ENCODE data around the gene ARSG. TPM values are rescaled to one million over a fixed set of nuclear protein-coding genes. Genes with fewer than 3 reads are reported as not detected.

ARSG gene
- total RNA-seq, 1 donor from 2014 or later, result 19.6 TPM

- ChIA-PET POLR2A (no interaction called here), CTCF (no interaction called here)
- Mint-ChIP-seq H3K9me3 (no peaks in the 10 kb centered on the region), H3K4me1 (peaks cover 13% of the 10 kb centered on the region), H3K27ac (no peak overlapping the region), H3K36me3 (ENCODE audit: low read depth) (no peaks in the 10 kb centered on the region), H3K4me3 (no peak overlapping the region), H3K27me3 (no peaks in the 10 kb centered on the region)
- no peak for TF ChIP-seq CTCF (IDR thresholded peaks at IDR 0.05)
- intact Hi-C loops (cut with micrococcal nuclease), result no loop called here
- DNase-seq (no peak), ATAC-seq (ENCODE audit: low read depth) (no peak)
Measured at GRCh38 chr17:68296217-68297191, 5.2 kb downstream of the ARSG start.

GRCh38 chr17:68297195-68297594 lies 5.9 kb downstream of the ARSG start:
- intact Hi-C loops (cut with micrococcal nuclease), result no loop called here
- ATAC-seq (ENCODE audit: low read depth) (no peak), DNase-seq (no peak)
- Mint-ChIP-seq H3K27me3 (no peaks in the 10 kb centered on the region), H3K4me1 (peaks cover 10% of the 10 kb centered on the region), H3K9me3 (no peaks in the 10 kb centered on the region), H3K4me3 (no peak overlapping the region), H3K36me3 (ENCODE audit: low read depth) (no peaks in the 10 kb centered on the region), H3K27ac (no peak overlapping the region)
- no peak for TF ChIP-seq CTCF (IDR thresholded peaks at IDR 0.05)
- ChIA-PET POLR2A (no interaction called here), CTCF (no interaction called here)

GRCh38 chr17:68298601-68299000 lies 7.3 kb downstream of the ARSG start:
- ATAC-seq (ENCODE audit: low read depth) (no peak), DNase-seq (no peak)
- no peaks in the 10 kb centered on the region for H3K27me3 Mint-ChIP-seq
- peaks cover 3% of the 10 kb centered on the region for H3K4me1 Mint-ChIP-seq
- H3K36me3 Mint-ChIP-seq (ENCODE audit: low read depth), result no peaks in the 10 kb centered on the region
- POLR2A ChIA-PET, result interaction anchor here (0.7 kb wide), 1 partner anchor 17 kb away, joined by 9 read pairs; no protein-coding TSS in a partner anchor
- no peak for TF ChIP-seq CTCF (IDR thresholded peaks at IDR 0.05)
- H3K4me3 Mint-ChIP-seq, result no peak overlapping the region
- H3K27ac Mint-ChIP-seq, result no peak overlapping the region
- intact Hi-C loops (cut with micrococcal nuclease), result no loop called here
- H3K9me3 Mint-ChIP-seq, result no peaks in the 10 kb centered on the region
- CTCF ChIA-PET, result no interaction called here

- Mint-ChIP-seq H3K4me3 (no peak overlapping the region), H3K36me3 (ENCODE audit: low read depth) (no peaks in the 10 kb centered on the region), H3K4me1 (peaks cover 3% of the 10 kb centered on the region), H3K9me3 (no peaks in the 10 kb centered on the region), H3K27ac (no peak overlapping the region), H3K27me3 (no peaks in the 10 kb centered on the region)
- ChIA-PET CTCF (no interaction called here), POLR2A (no interaction called here)
- intact Hi-C loops (cut with micrococcal nuclease), result no loop called here
- no peak for TF ChIP-seq CTCF (IDR thresholded peaks at IDR 0.05)
- no peak for ATAC-seq (ENCODE audit: low read depth)
- no peak for DNase-seq
Measured at GRCh38 chr17:68299817-68300216, 8.5 kb downstream of the ARSG start.

- ChIA-PET POLR2A (no interaction called here), CTCF (no interaction called here)
- H3K36me3 Mint-ChIP-seq (ENCODE audit: low read depth), result no peaks in the 10 kb centered on the region
- H3K27me3 Mint-ChIP-seq, result no peaks in the 10 kb centered on the region
- TF ChIP-seq CTCF (IDR thresholded peaks at IDR 0.05), result no peak
- H3K27ac Mint-ChIP-seq, result no peak overlapping the region
- intact Hi-C loops (cut with micrococcal nuclease), result no loop called here
- ATAC-seq (ENCODE audit: low read depth) (no peak), DNase-seq (no peak)
- H3K9me3 Mint-ChIP-seq, result no peaks in the 10 kb centered on the region
- no peak overlapping the region for H3K4me3 Mint-ChIP-seq
- peaks cover 3% of the 10 kb centered on the region for H3K4me1 Mint-ChIP-seq
Measured at GRCh38 chr17:68301438-68301959, 10.2 kb downstream of the ARSG start.
